WTC11 (cell line): ENCODE measurements around the gene SHISA6. TPM values are rescaled to one million over a fixed set of nuclear protein-coding genes. Genes with fewer than 3 reads are reported as not detected.

Experiments
- ATAC-seq: fragments of 200-7000 bp; cut with Tn5 transposase; 2 replicates; pipeline ENCODE4 v1.10.0; 2021; ENCODE audit warnings: mild to moderate bottlenecking, moderate library complexity
- CTCF ChIA-PET: fragments of 300-600 bp; sonication (Branson Sonifier 250); formaldehyde crosslinking; loops from one replicate; lab custom pipeline; 2021; ENCODE audit warnings: antibody characterized with exemption; lab: Charles Lee
- POLR2A ChIA-PET: fragments of 350-600 bp; sonication (Branson Sonifier 250); formaldehyde crosslinking; loops from one replicate; lab custom pipeline; 2021; ENCODE audit warnings: antibody characterized with exemption; lab: Charles Lee
- DNase-seq: peaks from one replicate; pipeline ENCODE4 v3.0.0; 2021; ENCODE audit warnings: low spot score
- H3K27ac Mint-ChIP-seq: 2 replicates; pipeline ENCODE4 v1.8.0; 2021; ENCODE audit warnings: mixed read lengths
- H3K27me3 Mint-ChIP-seq: 2 replicates; pipeline ENCODE4 v1.8.0; 2021; ENCODE audit warnings: low read depth, mild to moderate bottlenecking, moderate library complexity, mixed read lengths
- H3K36me3 Mint-ChIP-seq: 2 replicates; pipeline ENCODE4 v1.8.0; 2021; ENCODE audit warnings: mixed read lengths
- H3K4me1 Mint-ChIP-seq: 2 replicates; pipeline ENCODE4 v1.8.0; 2022; ENCODE audit warnings: mixed read lengths
- H3K4me3 Mint-ChIP-seq: 2 replicates; pipeline ENCODE4 v1.8.0; 2021; ENCODE audit warnings: mild to moderate bottlenecking, moderate library complexity, mixed read lengths
- H3K9me3 Mint-ChIP-seq: 2 replicates; pipeline ENCODE4 v1.8.0; 2021; ENCODE audit warnings: mixed read lengths
- HMGA2 ChIP-seq: fragments of 250-450 bp; sonication (Bioruptor Pico); IDR thresholded peaks from 2 replicates; pipeline ENCODE4 v1.4.0; 2021; ENCODE audit warnings: mild to moderate bottlenecking, moderate library complexity
- MXD4 ChIP-seq: fragments of 250-450 bp; sonication (Bioruptor Pico); IDR thresholded peaks from 2 replicates; pipeline ENCODE4 v1.8.0; 2021; ENCODE audit warnings: mild to moderate bottlenecking, moderate library complexity, borderline replicate concordance
- NR1H2 ChIP-seq: sonication (generic); formaldehyde crosslinking; IDR thresholded peaks from 2 replicates; pipeline ENCODE4 v1.9.0; 2021; ENCODE audit warnings: mild to moderate bottlenecking, moderate library complexity, missing genetic modification reagents
- NR3C1 ChIP-seq: sonication (generic); formaldehyde crosslinking; conservative IDR thresholded peaks from 2 replicates; pipeline ENCODE4 v1.8.1; 2023; ENCODE audit warnings: low read depth, mild to moderate bottlenecking, missing genetic modification reagents
- RORB ChIP-seq: fragments of 250-450 bp; sonication (Bioruptor Pico); IDR thresholded peaks from 2 replicates; pipeline ENCODE4 v1.9.0; 2021; ENCODE audit warnings: mild to moderate bottlenecking
- SMAD3 ChIP-seq: sonication (generic); formaldehyde crosslinking; IDR thresholded peaks from 2 replicates; pipeline ENCODE4 v1.8.0; 2022; ENCODE audit warnings: missing genetic modification reagents, mild to moderate bottlenecking, borderline replicate concordance
- SMAD4 ChIP-seq: sonication (generic); formaldehyde crosslinking; IDR thresholded peaks from 2 replicates; pipeline ENCODE4 v1.8.0; 2022; ENCODE audit warnings: mild to moderate bottlenecking, missing genetic modification reagents
- ZNF219 ChIP-seq: sonication (generic); formaldehyde crosslinking; IDR thresholded peaks from 2 replicates; pipeline ENCODE4 v1.8.0; 2023; ENCODE audit warnings: missing genetic modification reagents, mild to moderate bottlenecking, borderline replicate concordance
- ZNF317 ChIP-seq: sonication (generic); formaldehyde crosslinking; IDR thresholded peaks from 2 replicates; pipeline ENCODE4 v1.8.1; 2023; ENCODE audit warnings: low read depth, mild to moderate bottlenecking, moderate library complexity, missing genetic modification reagents, borderline replicate concordance
- ZNF671 ChIP-seq: fragments of 250-450 bp; sonication (Bioruptor Pico); IDR thresholded peaks from 2 replicates; pipeline ENCODE4 v1.8.0; 2021; ENCODE audit warnings: mild to moderate bottlenecking
- total RNA-seq: library from RNA; stranded (reverse); gene quantifications from 3 replicates; pipeline ENCODE4 v1.2.3, GENCODE V29; 2021
- TF ChIP-seq, protein P1 (sequence below): sonication (generic); formaldehyde crosslinking; IDR thresholded peaks from 2 replicates; pipeline ENCODE4 v1.8.0; 2022; ENCODE audit warnings: mild to moderate bottlenecking, missing genetic modification reagents
- TF ChIP-seq, protein P2 (sequence below): sonication (generic); formaldehyde crosslinking; IDR thresholded peaks from 2 replicates; pipeline ENCODE4 v1.8.1; 2022; ENCODE audit warnings: low read depth, missing genetic modification reagents, borderline replicate concordance
- TF ChIP-seq, protein P3 (sequence below): fragments of 250-450 bp; sonication (Bioruptor Pico); IDR thresholded peaks from 2 replicates; pipeline ENCODE4 v2.1.2; 2022; ENCODE audit warnings: mild to moderate bottlenecking, moderate library complexity
- TF ChIP-seq, protein P4 (sequence below): sonication (generic); formaldehyde crosslinking; IDR thresholded peaks from 2 replicates; pipeline ENCODE4 v1.8.0; 2023; ENCODE audit warnings: mild to moderate bottlenecking, missing genetic modification reagents
- TF ChIP-seq, protein P5 (sequence below): sonication (generic); formaldehyde crosslinking; IDR thresholded peaks from 2 replicates; pipeline ENCODE4 v1.8.1; 2023; ENCODE audit warnings: mild to moderate bottlenecking, moderate library complexity, missing genetic modification reagents
- TF ChIP-seq, protein P6 (sequence below): sonication (generic); formaldehyde crosslinking; IDR thresholded peaks from 2 replicates; pipeline ENCODE4 v1.8.0; 2022; ENCODE audit warnings: missing genetic modification reagents
- TF ChIP-seq, protein P7 (sequence below): sonication (generic); formaldehyde crosslinking; IDR thresholded peaks from 2 replicates; pipeline ENCODE4 v1.8.1; 2022; ENCODE audit warnings: mild to moderate bottlenecking, missing genetic modification reagents, moderate library complexity, borderline replicate concordance

The SHISA6 gene
- total RNA-seq, 1 experiment from 2014 or later, result 1.1 TPM

DNA sequence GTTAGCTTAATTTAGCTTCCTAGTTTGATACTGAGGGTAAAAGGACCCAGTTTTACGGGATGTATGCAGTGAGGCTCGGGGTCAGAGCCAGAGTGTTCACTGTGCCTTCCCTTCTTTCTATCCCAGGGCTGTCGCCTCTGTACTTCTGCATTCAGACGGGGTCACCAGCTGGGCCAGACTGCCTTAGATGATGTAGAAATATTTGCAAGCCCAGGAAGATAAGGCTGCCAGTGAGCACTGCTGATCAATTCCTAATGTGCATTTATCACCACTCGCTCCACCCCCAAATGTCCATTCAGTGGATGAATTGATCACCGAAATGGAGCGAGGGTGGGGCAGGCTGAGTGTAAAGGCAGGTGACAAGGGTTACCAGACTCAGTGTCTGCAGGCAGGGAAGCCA is 9.1 kb downstream of the SHISA6 start (continued):
- no peak for TF ChIP-seq ZNF219 (CRISPR knock-in tag)
- TF ChIP-seq, all 79 proteins: peak for 0

DNA sequence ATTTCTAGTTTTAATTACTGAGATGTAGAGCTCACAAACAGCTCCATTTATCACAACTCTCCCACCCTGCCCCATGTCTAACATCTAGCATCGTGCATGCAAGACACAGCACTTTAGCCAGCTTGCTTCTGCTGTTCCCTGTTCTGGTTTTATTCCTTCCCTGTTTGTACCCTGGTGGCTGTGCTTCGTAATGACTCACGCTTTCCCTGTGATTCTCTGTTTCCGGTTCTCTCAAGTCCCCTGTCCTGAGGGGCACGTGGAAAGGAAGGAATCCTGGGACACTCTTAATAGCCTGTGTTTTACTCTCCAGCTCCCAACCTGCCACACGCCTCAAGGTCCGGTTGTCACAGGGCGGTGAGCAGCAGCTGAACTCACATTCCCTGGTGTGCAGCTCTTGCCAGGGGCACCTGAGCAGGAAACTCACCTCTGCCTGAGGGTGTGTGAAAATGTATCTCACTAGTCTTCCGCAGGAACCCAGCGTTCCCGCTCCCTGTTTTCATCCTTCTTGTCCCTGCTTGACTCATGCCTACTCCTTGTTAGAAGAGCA is 10.6 kb downstream of the SHISA6 start:
- H3K9me3 Mint-ChIP-seq, result peaks cover 81% of the 10 kb centered on the region
- no peak overlapping the region for H3K4me3 Mint-ChIP-seq
- CTCF ChIA-PET, result no interaction called here
- DNase-seq, result no peak
- POLR2A ChIA-PET, result no interaction called here
- H3K27me3 Mint-ChIP-seq, result peaks cover 4% of the 10 kb centered on the region; the same call in 1 of the 2 replicates
- TF ChIP-seq SMAD4 (CRISPR knock-in tag), result no peak
- peaks cover 2% of the 10 kb centered on the region; the same call in 1 of the 2 replicates for H3K4me1 Mint-ChIP-seq
- H3K36me3 Mint-ChIP-seq, result peaks cover 84% of the 10 kb centered on the region
- ATAC-seq, result no peak
- no peak overlapping the region for H3K27ac Mint-ChIP-seq

DNA sequence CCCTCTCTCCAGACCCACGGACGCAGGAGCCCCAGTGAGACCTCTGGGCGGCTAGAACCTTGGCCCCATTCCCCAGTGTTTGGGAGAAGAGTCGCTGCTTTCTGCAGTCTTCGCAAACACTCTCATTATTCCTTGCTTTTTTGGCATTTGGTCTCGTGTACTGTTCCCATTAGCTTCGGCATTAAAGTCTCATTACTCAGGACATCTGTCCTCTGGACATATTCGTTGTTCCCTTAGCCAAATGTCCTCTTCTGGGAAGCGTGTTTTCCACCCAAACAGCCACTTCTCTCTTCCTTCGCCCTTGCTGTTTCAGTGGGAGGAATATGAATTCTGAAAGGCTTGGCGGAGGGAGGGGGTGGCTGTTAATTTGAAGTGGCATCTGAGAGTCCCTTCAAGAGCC is 11.1 kb downstream of the SHISA6 start:
- Mint-ChIP-seq H3K27ac (no peak overlapping the region), H3K4me1 (peaks cover 7% of the 10 kb centered on the region), H3K4me3 (no peak overlapping the region), H3K36me3 (peaks cover 85% of the 10 kb centered on the region), H3K27me3 (peaks cover 9% of the 10 kb centered on the region; the same call in 1 of the 2 replicates), H3K9me3 (peaks cover 81% of the 10 kb centered on the region)
- DNase-seq, result no peak
- ChIA-PET CTCF (no interaction called here), POLR2A (no interaction called here)
- ATAC-seq, result no peak
- TF ChIP-seq MXD4 (CRISPR knock-in tag) (no peak), ZNF671 (no peak), ZNF317 (no peak), RORB (CRISPR knock-in tag) (no peak), NR3C1 (CRISPR knock-in tag) (no peak), NR1H2 (CRISPR knock-in tag) (no peak), SMAD3 (CRISPR knock-in tag) (no peak), HMGA2 (CRISPR knock-in tag) (no peak)
- TF ChIP-seq, protein P1, sequence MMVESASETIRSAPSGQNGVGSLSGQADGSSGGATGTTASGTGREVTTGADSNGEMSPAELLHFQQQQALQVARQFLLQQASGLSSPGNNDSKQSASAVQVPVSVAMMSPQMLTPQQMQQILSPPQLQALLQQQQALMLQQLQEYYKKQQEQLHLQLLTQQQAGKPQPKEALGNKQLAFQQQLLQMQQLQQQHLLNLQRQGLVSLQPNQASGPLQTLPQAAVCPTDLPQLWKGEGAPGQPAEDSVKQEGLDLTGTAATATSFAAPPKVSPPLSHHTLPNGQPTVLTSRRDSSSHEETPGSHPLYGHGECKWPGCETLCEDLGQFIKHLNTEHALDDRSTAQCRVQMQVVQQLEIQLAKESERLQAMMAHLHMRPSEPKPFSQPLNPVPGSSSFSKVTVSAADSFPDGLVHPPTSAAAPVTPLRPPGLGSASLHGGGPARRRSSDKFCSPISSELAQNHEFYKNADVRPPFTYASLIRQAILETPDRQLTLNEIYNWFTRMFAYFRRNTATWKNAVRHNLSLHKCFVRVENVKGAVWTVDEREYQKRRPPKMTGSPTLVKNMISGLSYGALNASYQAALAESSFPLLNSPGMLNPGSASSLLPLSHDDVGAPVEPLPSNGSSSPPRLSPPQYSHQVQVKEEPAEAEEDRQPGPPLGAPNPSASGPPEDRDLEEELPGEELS, result no peak
- TF ChIP-seq, protein P2, sequence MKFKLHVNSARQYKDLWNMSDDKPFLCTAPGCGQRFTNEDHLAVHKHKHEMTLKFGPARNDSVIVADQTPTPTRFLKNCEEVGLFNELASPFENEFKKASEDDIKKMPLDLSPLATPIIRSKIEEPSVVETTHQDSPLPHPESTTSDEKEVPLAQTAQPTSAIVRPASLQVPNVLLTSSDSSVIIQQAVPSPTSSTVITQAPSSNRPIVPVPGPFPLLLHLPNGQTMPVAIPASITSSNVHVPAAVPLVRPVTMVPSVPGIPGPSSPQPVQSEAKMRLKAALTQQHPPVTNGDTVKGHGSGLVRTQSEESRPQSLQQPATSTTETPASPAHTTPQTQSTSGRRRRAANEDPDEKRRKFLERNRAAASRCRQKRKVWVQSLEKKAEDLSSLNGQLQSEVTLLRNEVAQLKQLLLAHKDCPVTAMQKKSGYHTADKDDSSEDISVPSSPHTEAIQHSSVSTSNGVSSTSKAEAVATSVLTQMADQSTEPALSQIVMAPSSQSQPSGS (CRISPR knock-in tag), result no peak
- TF ChIP-seq, protein P3, sequence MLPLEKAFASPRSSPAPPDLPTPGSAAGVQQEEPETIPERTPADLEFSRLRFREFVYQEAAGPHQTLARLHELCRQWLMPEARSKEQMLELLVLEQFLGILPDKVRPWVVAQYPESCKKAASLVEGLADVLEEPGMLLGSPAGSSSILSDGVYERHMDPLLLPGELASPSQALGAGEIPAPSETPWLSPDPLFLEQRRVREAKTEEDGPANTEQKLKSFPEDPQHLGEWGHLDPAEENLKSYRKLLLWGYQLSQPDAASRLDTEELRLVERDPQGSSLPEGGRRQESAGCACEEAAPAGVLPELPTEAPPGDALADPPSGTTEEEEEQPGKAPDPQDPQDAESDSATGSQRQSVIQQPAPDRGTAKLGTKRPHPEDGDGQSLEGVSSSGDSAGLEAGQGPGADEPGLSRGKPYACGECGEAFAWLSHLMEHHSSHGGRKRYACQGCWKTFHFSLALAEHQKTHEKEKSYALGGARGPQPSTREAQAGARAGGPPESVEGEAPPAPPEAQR (CRISPR knock-in tag), result no peak
- TF ChIP-seq, protein P4, sequence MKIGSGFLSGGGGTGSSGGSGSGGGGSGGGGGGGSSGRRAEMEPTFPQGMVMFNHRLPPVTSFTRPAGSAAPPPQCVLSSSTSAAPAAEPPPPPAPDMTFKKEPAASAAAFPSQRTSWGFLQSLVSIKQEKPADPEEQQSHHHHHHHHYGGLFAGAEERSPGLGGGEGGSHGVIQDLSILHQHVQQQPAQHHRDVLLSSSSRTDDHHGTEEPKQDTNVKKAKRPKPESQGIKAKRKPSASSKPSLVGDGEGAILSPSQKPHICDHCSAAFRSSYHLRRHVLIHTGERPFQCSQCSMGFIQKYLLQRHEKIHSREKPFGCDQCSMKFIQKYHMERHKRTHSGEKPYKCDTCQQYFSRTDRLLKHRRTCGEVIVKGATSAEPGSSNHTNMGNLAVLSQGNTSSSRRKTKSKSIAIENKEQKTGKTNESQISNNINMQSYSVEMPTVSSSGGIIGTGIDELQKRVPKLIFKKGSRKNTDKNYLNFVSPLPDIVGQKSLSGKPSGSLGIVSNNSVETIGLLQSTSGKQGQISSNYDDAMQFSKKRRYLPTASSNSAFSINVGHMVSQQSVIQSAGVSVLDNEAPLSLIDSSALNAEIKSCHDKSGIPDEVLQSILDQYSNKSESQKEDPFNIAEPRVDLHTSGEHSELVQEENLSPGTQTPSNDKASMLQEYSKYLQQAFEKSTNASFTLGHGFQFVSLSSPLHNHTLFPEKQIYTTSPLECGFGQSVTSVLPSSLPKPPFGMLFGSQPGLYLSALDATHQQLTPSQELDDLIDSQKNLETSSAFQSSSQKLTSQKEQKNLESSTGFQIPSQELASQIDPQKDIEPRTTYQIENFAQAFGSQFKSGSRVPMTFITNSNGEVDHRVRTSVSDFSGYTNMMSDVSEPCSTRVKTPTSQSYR, result no peak
- TF ChIP-seq, protein P5, sequence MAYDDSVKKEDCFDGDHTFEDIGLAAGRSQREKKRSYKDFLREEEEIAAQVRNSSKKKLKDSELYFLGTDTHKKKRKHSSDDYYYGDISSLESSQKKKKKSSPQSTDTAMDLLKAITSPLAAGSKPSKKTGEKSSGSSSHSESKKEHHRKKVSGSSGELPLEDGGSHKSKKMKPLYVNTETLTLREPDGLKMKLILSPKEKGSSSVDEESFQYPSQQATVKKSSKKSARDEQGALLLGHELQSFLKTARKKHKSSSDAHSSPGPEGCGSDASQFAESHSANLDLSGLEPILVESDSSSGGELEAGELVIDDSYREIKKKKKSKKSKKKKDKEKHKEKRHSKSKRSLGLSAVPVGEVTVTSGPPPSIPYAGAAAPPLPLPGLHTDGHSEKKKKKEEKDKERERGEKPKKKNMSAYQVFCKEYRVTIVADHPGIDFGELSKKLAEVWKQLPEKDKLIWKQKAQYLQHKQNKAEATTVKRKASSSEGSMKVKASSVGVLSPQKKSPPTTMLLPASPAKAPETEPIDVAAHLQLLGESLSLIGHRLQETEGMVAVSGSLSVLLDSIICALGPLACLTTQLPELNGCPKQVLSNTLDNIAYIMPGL, result no peak
- TF ChIP-seq, protein P6, sequence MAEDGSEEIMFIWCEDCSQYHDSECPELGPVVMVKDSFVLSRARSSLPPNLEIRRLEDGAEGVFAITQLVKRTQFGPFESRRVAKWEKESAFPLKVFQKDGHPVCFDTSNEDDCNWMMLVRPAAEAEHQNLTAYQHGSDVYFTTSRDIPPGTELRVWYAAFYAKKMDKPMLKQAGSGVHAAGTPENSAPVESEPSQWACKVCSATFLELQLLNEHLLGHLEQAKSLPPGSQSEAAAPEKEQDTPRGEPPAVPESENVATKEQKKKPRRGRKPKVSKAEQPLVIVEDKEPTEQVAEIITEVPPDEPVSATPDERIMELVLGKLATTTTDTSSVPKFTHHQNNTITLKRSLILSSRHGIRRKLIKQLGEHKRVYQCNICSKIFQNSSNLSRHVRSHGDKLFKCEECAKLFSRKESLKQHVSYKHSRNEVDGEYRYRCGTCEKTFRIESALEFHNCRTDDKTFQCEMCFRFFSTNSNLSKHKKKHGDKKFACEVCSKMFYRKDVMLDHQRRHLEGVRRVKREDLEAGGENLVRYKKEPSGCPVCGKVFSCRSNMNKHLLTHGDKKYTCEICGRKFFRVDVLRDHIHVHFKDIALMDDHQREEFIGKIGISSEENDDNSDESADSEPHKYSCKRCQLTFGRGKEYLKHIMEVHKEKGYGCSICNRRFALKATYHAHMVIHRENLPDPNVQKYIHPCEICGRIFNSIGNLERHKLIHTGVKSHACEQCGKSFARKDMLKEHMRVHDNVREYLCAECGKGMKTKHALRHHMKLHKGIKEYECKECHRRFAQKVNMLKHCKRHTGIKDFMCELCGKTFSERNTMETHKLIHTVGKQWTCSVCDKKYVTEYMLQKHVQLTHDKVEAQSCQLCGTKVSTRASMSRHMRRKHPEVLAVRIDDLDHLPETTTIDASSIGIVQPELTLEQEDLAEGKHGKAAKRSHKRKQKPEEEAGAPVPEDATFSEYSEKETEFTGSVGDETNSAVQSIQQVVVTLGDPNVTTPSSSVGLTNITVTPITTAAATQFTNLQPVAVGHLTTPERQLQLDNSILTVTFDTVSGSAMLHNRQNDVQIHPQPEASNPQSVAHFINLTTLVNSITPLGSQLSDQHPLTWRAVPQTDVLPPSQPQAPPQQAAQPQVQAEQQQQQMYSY (CRISPR knock-in tag), result no peak
- TF ChIP-seq, protein P7, sequence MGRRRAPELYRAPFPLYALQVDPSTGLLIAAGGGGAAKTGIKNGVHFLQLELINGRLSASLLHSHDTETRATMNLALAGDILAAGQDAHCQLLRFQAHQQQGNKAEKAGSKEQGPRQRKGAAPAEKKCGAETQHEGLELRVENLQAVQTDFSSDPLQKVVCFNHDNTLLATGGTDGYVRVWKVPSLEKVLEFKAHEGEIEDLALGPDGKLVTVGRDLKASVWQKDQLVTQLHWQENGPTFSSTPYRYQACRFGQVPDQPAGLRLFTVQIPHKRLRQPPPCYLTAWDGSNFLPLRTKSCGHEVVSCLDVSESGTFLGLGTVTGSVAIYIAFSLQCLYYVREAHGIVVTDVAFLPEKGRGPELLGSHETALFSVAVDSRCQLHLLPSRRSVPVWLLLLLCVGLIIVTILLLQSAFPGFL (CRISPR knock-in tag), result no peak
